Measurements from ENCODE around the gene FAM120A. TPM values are rescaled to one million over a fixed set of nuclear protein-coding genes. Genes with fewer than 3 reads are reported as not detected.

Gene FAM120A
- total RNA-seq, 1 donor from 2014 or later, result 109 TPM

DNA sequence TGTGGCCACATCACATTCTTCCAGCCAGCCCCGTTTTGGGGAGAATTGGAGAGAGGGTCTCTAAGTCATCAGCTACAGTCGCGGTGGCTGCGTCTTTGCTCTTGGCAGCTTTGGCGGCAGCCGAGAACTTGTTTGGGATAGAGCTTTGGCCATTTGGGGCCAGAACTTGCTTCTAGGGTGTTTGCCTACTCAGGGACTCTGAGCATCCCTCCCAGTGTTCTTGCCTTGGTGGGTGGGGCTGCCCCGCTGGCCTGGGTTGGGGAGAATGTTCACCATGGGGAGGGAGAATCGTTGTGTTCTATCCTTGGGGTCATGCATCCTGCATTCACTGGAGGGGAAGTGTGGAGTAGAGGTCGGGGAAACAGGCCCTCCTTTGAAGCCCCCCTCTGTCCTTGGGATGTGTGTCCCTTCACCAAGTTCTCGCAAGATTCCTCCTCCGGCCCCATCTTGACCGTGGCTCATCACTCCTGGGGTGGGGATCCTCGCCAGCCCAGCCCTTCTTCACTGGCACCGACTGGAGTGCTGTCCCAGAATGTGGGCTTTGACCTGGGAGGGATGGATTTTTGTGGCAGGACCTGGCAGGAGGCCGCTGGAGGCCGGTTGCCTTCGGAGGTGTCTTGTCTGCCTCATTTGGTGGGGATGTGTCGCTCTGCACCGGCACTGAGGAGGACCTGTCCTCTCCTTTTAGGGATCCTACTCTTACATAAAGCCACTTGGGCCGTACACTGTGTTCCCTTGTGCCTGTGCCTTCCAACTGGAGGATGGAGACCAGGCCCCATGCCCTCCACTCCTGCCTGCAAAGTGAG is 128.4 kb downstream of the FAM120A start:
- no peak for ATAC-seq
- intact Hi-C loops (cut with DNase I), result no loop called here
- TF ChIP-seq, protein P1, sequence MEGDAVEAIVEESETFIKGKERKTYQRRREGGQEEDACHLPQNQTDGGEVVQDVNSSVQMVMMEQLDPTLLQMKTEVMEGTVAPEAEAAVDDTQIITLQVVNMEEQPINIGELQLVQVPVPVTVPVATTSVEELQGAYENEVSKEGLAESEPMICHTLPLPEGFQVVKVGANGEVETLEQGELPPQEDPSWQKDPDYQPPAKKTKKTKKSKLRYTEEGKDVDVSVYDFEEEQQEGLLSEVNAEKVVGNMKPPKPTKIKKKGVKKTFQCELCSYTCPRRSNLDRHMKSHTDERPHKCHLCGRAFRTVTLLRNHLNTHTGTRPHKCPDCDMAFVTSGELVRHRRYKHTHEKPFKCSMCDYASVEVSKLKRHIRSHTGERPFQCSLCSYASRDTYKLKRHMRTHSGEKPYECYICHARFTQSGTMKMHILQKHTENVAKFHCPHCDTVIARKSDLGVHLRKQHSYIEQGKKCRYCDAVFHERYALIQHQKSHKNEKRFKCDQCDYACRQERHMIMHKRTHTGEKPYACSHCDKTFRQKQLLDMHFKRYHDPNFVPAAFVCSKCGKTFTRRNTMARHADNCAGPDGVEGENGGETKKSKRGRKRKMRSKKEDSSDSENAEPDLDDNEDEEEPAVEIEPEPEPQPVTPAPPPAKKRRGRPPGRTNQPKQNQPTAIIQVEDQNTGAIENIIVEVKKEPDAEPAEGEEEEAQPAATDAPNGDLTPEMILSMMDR (IDR thresholded peaks at IDR 0.05), result no peak
- Histone ChIP-seq H3K9me3 (no peaks in the 10 kb centered on the region), H3K27me3 (no peaks in the 10 kb centered on the region), H3K4me1 (peaks cover 59% of the 10 kb centered on the region), H3K27ac (peak overlapping the region; percentile 53), H3K4me3 (no peak overlapping the region), H3K36me3 (no peaks in the 10 kb centered on the region)
- DNase-seq, result peak; percentile 58

DNA sequence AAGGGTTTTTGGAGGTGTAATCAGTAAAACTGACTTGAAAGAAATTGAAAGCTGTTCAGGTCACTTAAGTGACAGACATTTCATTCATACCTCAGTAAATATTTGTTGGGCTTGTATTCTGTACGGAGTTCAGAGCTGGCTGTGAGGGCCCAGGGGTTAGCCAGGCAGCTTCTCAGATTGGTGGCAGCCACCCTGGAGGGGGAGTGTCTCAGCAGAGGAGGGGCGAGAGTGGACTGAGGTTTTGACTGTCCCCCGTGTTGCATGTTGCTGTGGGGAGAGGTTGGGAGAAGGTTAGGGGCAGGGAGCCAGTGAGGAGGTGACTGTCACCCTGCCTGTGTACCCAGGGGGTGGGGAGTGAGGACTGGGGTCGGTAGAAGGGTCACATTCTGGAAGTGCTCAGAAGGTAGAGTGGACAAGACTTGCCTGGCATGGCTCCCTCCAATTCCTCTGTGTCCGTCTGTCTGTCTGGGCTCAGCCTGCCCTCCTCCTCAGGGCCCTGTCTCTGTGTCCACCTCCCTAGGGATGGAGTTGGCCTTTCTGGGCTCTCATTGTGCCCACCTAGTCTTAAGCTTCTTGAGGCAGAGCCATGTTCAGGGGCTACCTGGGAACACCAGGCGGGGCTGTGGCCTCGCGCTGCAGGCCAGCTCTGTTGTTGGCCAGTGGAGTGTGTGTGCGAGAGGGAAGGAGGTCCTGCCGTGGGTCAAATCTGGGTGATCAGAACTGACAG is 129.3 kb downstream of the FAM120A start:
- H3K9me3 ChIP-seq, result no peaks in the 10 kb centered on the region
- H3K4me3 ChIP-seq, result no peak overlapping the region
- H3K36me3 ChIP-seq, result no peaks in the 10 kb centered on the region
- ATAC-seq (peak; percentile 3), DNase-seq (no peak)
- H3K27ac ChIP-seq, result peak overlapping the region; percentile 53
- TF ChIP-seq, protein P1 (IDR thresholded peaks at IDR 0.05), result no peak
- peaks cover 57% of the 10 kb centered on the region for H3K4me1 ChIP-seq
- intact Hi-C loops (cut with DNase I), result no loop called here
- H3K27me3 ChIP-seq, result no peaks in the 10 kb centered on the region

DNA sequence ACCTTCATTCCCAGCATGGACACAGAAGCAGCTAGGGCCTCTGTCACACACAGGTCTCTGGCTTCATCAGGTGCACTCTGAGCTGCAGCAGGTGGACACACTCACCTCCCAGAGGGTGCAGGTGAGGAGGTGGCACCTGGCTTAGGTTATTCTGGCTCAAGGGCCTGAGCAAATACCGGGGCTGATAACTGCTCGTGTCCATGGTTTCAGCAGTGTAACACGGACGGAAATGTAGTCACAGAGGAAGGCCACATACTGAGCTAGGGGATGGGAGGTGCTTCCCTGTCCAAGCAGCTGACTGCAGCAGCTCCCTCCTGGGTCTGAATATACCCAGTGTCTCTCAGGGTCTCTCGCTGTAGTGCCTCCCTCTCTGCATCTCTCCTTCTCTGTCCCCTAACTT is 130.6 kb downstream of the FAM120A start:
- Histone ChIP-seq H3K27me3 (no peaks in the 10 kb centered on the region), H3K9me3 (no peaks in the 10 kb centered on the region), H3K27ac (peak overlapping the region; percentile 53), H3K4me1 (peaks cover 66% of the 10 kb centered on the region), H3K4me3 (no peak overlapping the region), H3K36me3 (no peaks in the 10 kb centered on the region)
- peak; percentile 76 for DNase-seq
- intact Hi-C loops (cut with DNase I), result no loop called here
- ATAC-seq, result peak; percentile 88
- TF ChIP-seq, protein P1 (IDR thresholded peaks at IDR 0.05), result no peak

DNA sequence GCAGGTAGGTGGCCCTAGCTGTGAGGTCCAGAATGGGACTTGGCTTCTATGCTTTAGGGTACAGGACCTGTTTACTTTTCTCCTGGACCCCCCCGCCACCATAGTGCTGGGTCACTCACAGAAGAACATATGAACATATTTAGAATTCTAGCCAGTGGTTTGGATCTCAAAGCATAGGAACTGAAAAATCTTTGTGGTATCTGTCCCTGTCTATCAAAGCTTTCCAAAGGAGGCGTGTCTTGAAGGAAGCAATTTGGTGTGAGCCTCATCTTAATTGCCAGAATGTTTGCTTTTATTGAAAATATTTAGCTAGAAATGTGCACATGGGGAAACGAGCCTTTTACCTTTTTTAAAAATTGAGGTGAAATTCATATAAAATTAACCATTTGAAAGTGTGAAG is 131.1 kb downstream of the FAM120A start:
- peaks cover 64% of the 10 kb centered on the region for H3K4me1 ChIP-seq
- H3K4me3 ChIP-seq, result no peak overlapping the region
- no peak for ATAC-seq
- TF ChIP-seq, protein P1 (IDR thresholded peaks at IDR 0.05), result no peak
- no peaks in the 10 kb centered on the region for H3K9me3 ChIP-seq
- DNase-seq, result no peak
- H3K27me3 ChIP-seq, result no peaks in the 10 kb centered on the region
- peak overlapping the region; percentile 53 for H3K27ac ChIP-seq
- H3K36me3 ChIP-seq, result no peaks in the 10 kb centered on the region
- intact Hi-C loops (cut with DNase I), result no loop called here

DNA sequence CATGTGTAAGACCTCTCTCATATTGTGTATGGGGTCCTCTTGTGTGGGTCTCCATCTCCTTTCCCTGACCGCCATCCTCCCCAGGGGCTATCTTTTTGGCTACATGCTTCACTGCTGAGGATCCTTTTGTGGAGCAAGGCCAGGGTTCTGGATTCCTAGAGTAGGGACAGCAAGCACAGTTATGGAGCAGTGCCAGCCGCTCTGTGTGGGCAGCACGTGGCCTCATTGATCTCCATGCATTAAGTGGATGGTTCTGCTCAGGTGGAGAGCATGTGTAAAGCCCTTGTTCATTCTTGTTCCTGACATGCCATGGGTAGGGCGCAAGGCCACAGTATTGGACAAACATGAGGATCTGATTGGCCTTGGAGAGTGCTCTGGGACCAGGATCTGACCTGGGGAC is 133.8 kb downstream of the FAM120A start:
- Histone ChIP-seq H3K4me1 (peaks cover 61% of the 10 kb centered on the region), H3K27me3 (no peaks in the 10 kb centered on the region), H3K9me3 (no peaks in the 10 kb centered on the region), H3K27ac (no peak overlapping the region), H3K36me3 (no peaks in the 10 kb centered on the region), H3K4me3 (no peak overlapping the region)
- intact Hi-C loops (cut with DNase I), result no loop called here
- TF ChIP-seq, protein P1 (IDR thresholded peaks at IDR 0.05), result no peak
- ATAC-seq, result no peak
- no peak for DNase-seq

All from upper lobe of right lung (tissue), 1 donor.